HG03432 (cell line): Measurements from ENCODE around the gene ACBD6.
"Not testable (repeated sequence)": the region's sequence is repeated elsewhere in the genome, so short reads cannot be mapped to it uniquely, and the experiment has no call there.

Experiments
- ATAC-seq: cut with Tn5 transposase; IDR thresholded peaks from one replicate; pipeline ENCODE4 v1.9.1; 2021; ENCODE audit warnings: mild to moderate bottlenecking, moderate library complexity; ENCODE audit not compliant: unreplicated experiment

ACBD6 gene

DNA sequence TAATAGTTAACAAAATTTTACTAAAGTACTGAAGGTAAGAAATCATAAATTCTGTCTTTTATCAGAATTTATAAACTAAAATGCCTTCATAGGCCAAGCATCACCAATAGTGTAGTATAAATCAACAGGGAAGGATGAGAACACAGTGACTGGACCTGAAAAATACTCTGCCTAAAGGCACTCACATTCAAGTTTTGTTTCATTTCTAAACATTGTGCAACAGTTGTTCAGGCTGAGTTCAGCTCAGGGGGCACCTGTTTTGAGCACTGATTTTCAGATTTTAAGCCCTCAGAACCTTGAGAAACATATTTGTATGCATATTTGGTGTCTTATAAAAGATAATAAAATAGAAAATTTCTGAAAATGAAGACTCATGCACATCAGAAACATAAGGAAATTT is 12.4 kb downstream of the ACBD6 start:
- ATAC-seq, result no peak

DNA sequence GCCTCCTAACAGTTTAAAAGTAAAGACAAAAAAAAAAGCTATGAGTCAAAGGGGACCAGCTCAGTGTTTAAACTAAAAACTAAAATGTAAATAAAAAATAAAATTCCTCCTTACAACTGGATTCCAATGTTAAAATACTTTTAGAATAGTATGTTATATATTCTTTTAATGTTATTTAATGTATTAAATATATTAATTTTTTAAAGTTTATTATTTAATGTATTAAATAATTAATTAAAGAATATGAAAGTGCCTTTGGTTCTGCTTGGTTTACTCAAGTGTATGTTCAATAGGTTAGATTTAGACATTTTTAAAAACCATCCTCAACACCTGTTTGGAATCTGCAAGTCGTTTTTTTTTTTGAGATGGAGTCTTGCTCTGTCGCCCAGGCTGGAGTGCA is 13.1 kb downstream of the ACBD6 start:
- ATAC-seq, result no peak

DNA sequence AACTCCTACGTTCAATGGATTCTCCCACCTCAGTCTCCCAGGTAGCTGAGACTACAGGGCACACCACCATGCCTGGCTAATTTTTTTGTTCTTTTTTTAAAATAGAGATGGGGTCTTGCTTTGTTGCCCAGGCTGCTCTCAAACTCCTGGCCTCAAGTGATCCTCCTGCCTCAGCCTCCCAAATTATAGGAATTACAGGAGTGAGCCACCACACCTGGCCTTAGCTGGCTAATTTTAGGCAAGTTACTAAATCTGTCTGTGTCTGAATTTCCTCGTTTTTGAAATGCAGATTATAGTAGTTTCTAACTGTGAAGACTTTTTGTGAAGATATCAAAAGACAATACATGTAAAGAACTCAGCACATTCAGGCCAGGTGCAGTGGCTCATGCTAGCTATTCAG is 13.7 kb downstream of the ACBD6 start:
- ATAC-seq, result no peak

GRCh38 chr1:180486092-180486491 is 16.3 kb downstream of the ACBD6 start:
- no peak for ATAC-seq

- ATAC-seq, result no peak
Observed at GRCh38 chr1:180484490-180484889, 17.9 kb downstream of the ACBD6 start.

GRCh38 chr1:180482425-180483275 is 19.7 kb downstream of the ACBD6 start:
- ATAC-seq, result peak; percentile 49

GRCh38 chr1:180470031-180470430 is 32.3 kb downstream of the ACBD6 start:
- no peak for ATAC-seq

DNA sequence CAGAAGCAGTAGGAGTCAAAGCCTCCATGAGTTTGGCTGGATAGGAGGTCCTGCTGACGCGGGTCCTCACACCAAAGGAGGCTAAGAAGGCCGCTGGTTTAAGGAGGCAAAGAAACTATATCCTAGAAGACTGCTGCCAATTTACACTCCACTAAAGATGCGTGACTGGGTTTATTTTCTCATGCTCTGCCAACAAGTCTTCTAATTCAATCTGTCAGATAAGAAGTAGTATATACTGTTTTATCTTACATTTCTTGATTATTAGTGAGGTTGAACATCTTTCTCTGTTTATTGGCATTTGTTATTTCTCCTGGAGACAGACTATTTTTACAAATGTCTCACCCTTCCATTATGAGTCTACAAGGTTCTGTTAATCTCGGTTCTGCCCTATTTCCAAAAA is 34.1 kb downstream of the ACBD6 start:
- no peak for ATAC-seq

- no peak for ATAC-seq
Observed at GRCh38 chr1:180462102-180462501, 40.3 kb downstream of the ACBD6 start.

GRCh38 chr1:180461682-180462081 is 40.7 kb downstream of the ACBD6 start:
- ATAC-seq, result not testable (repeated sequence)

DNA sequence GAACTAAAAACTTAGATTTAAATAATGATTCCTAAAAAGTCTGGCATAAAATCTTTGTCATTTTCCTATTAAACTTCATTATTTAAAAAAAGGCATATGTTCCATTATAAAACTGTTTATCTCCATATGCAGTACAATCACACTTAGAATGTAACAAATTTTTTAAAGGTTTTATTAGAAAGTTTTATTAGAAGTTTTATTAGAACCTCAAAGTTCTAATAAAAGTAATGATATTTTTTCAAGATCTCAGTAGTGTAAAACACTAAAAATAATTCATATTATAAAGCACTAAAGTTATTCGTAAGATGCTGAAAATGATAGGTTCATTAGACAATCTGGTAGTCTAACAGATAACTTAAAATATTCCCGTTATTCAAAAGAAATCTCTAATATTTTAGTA is 43.6 kb downstream of the ACBD6 start:
- no peak for ATAC-seq

DNA sequence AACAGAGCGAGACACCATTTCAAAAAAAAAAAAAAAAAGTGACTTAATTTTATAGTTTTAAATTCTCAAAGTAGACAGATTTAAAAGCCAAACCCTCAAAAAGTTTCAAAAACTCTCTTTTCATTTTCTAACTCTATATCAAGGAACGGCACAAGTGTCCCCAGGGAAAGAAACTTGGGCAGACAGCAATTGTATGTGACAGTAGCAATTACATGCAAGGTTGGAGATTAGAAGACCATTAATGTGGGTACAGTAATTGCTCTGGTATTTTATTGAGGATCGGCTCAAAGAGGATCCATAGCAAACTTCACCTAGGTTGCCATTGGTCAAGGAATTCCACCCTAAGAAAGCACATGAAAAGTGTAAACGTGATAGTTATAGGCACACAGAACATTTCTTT is 46.2 kb downstream of the ACBD6 start:
- no peak for ATAC-seq

GRCh38 chr1:180451504-180451903 is 50.9 kb downstream of the ACBD6 start:
- no peak for ATAC-seq

GRCh38 chr1:180444522-180444921 is 57.9 kb downstream of the ACBD6 start:
- ATAC-seq, result no peak

GRCh38 chr1:180440335-180440734 is 62.0 kb downstream of the ACBD6 start:
- no peak for ATAC-seq

GRCh38 chr1:180435566-180435965 is 66.8 kb downstream of the ACBD6 start:
- no peak for ATAC-seq

GRCh38 chr1:180433873-180434272 is 68.5 kb downstream of the ACBD6 start:
- ATAC-seq, result no peak

DNA sequence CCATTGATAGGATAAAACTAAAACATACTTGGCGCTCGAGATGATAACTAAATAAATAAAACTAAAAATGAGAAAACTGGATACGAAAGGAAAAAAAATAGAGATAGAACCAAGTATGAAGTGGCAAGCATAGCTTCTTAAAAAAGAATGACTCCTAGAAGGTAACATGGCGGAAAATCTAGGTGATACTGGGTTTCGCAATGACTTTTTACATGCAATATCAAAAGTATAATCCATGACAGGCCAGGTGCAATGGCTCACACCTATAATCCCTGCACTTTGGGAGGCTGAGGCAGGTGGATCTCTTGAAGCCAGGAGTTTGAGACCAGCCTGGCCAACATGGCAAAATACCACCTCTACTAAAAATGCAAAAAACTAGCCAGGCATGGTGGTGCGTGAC is 70.7 kb downstream of the ACBD6 start:
- ATAC-seq, result no peak

- no peak for ATAC-seq
Observed at GRCh38 chr1:180428782-180429695, 73.3 kb downstream of the ACBD6 start.

DNA sequence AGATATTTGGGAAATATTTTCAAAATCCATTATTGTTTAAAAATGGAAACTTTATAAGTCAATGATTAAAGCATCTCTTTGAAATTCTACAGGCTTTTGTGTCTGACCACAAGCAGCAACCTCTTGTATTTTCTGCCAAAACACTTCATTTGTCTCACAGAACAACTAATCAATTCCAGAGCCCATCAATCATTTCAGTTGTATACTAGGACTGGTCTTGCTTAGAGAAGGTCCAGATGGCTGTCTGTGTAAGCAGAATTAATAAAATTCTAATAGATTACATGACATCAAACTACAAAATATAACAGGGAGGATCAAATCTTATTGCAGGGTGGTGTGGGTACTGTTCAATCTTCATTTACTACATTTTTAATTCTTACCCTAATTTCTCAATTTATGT is 76.4 kb downstream of the ACBD6 start:
- no peak for ATAC-seq

GRCh38 chr1:180424848-180425457 is 77.4 kb downstream of the ACBD6 start:
- ATAC-seq, result no peak
